HG03139 (cell line): ENCODE data around the gene MARCO.
"Not testable (repeated sequence)": the region's sequence is repeated elsewhere in the genome, so short reads cannot be mapped to it uniquely, and the experiment has no call there.

Source experiments
- ATAC-seq: cut with Tn5 transposase; IDR thresholded peaks from one replicate; pipeline ENCODE4 v1.9.1; 2021; ENCODE audit not compliant: unreplicated experiment

The MARCO gene

GRCh38 chr2:119028327-119029174 lies 86.6 kb downstream of the MARCO start:
- no peak for ATAC-seq

DNA sequence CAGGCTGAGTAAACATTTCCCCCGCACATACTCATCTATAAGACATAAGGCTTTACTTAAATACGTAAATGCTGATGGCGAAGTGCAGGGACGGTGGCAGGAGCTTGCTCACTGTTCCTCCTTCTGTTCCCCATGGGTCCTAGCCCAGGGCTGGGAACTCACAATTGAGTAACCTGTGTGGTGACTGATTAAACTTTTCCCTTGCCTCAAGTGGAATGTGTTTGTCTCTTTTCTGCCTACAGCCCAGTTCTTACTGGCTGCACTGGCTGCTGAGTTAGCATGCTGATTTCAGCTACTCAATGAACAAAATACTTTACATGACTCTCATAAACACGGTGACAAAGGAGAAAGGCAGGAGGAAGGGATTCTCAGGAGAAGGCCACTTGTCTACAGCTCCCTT lies 87.3 kb downstream of the MARCO start:
- ATAC-seq = no peak

- ATAC-seq = not testable (repeated sequence)
These were observed 95.9 kb downstream of the MARCO start for GRCh38 chr2:119037922-119038321.

GRCh38 chr2:119040730-119041129 lies 98.7 kb downstream of the MARCO start:
- no peak for ATAC-seq
